NCI-H82 treated with DMSO at 0.1 percent for 48 hours (cell line): ENCODE data around the gene FOXC2.

Source experiments
- DNase-seq: peaks from one replicate; lab custom pipeline; 2025; ENCODE audit not compliant: unreplicated experiment; lab: John Stamatoyannopoulos, UW

Gene FOXC2

GRCh38 chr16:86610779-86611524 is 44.3 kb downstream of the FOXC2 start:
- no peak for DNase-seq

- no peak for DNase-seq
Measured at GRCh38 chr16:86611525-86611855, 44.9 kb downstream of the FOXC2 start.

- DNase-seq = no peak
Measured at GRCh38 chr16:86611941-86612340, 45.3 kb downstream of the FOXC2 start.

GRCh38 chr16:86614699-86615098 is 48.1 kb downstream of the FOXC2 start:
- no peak for DNase-seq

- no peak for DNase-seq
Measured at GRCh38 chr16:86616906-86617305, 50.3 kb downstream of the FOXC2 start.

- DNase-seq = no peak
Measured at GRCh38 chr16:86618431-86619238, 52.0 kb downstream of the FOXC2 start.
